Smooth muscle cell of the pulmonary artery (primary cell): ENCODE data around the gene OR2L8. TPM values are rescaled to one million over a fixed set of nuclear protein-coding genes. Genes with fewer than 3 reads are reported as not detected.

ENCODE experiments used
- total RNA-seq: library from RNA; depleted of rRNA; stranded (reverse); fragments of >200 nt; gene quantifications from 2 replicates; pipeline ENCODE4 v1.2.3, GENCODE V29; 2014

The OR2L8 gene
- total RNA-seq = not detected in 2 replicates

GRCh38 chr1:247948558-247948957, at the start of gene OR2L8:
Gene OR2L8 (plus strand): TSS chr1:247948858. CDS start chr1:247948858, 0 bp downstream.

GRCh38 chr1:247919952-247920351, 28.7 kb upstream of the OR2L8 start, which contains the start of gene OR2T8:
Gene OR2T8 (plus strand): TSS chr1:247920252. CDS start chr1:247921018, 766 bp downstream.

GRCh38 chr1:247924868-247925267, 23.8 kb upstream of the OR2L8 start, which contains the start of gene OR2AJ1:
Gene OR2AJ1 (plus strand): TSS chr1:247924889. CDS start chr1:247933769, 8,880 bp downstream.

GRCh38 chr1:247964933-247965332, 16.3 kb downstream of the OR2L8 start, which contains the start of gene OR2AK2:
Gene OR2AK2 (plus strand): TSS chr1:247965233. CDS start chr1:247965377, 144 bp downstream.

Other genes with a start within 250 kb of the OR2L8 start
- gene OR6F1, start 232.2 kb upstream of the OR2L8 start, total RNA-seq = not detected in 2 replicates
- not detected in 2 replicates for gene OR14K1, start 210.2 kb upstream of the OR2L8 start, total RNA-seq
- gene OR14A2, start 200.7 kb upstream of the OR2L8 start, total RNA-seq = not detected in 2 replicates
- gene OR1C1, start 188.3 kb upstream of the OR2L8 start, total RNA-seq = not detected in 2 replicates
- gene OR14A16, start 124.7 kb upstream of the OR2L8 start, total RNA-seq = not detected in 2 replicates
- gene OR11L1, start 107.0 kb upstream of the OR2L8 start, total RNA-seq = not detected in 2 replicates
- 0.07 and 0.13 TPM in 2 replicates for gene TRIM58, start 91.7 kb upstream of the OR2L8 start, total RNA-seq
- not detected in 2 replicates for gene OR2W3, start 53.3 kb upstream of the OR2L8 start, total RNA-seq
- gene OR2T8, start 28.6 kb upstream of the OR2L8 start, total RNA-seq = not detected in 2 replicates
- not detected in 2 replicates for gene OR2AJ1, start 24.0 kb upstream of the OR2L8 start, total RNA-seq
- gene OR2AK2, start 16.4 kb downstream of the OR2L8 start, total RNA-seq = not detected in 2 replicates
- gene OR2L5, start 64.8 kb downstream of the OR2L8 start, total RNA-seq = not detected in 2 replicates
- not detected in 2 replicates for gene OR2L2, start 81.2 kb downstream of the OR2L8 start, total RNA-seq
- gene OR2L3, start 98.0 kb downstream of the OR2L8 start, total RNA-seq = not detected in 2 replicates
- gene OR2L13, start 146.3 kb downstream of the OR2L8 start, total RNA-seq = not detected in 2 replicates
- not detected in 2 replicates for gene OR2M5, start 196.3 kb downstream of the OR2L8 start, total RNA-seq
- not detected in 2 replicates for gene OR2M2, start 226.0 kb downstream of the OR2L8 start, total RNA-seq
- not detected in 2 replicates for gene OR2M3, start 248.4 kb downstream of the OR2L8 start, total RNA-seq